ENCODE measurements around the gene NBPF11.
"Not testable (repeated sequence)": the region's sequence is repeated elsewhere in the genome, so short reads cannot be mapped to it uniquely, and the experiment has no call there.

NBPF11 gene

GRCh38 chr1:148122341-148122740 is 29.7 kb downstream of the NBPF11 start:
- not testable (repeated sequence) for H3K27ac ChIP-seq

GRCh38 chr1:148120395-148120794 is 31.7 kb downstream of the NBPF11 start:
- not testable (repeated sequence) for H3K27ac ChIP-seq
- TF ChIP-seq CTCF (IDR thresholded peaks at IDR 0.05): peak; percentile 20

GRCh38 chr1:148095732-148096131 is 56.3 kb downstream of the NBPF11 start:
- not testable (repeated sequence) for H3K27ac ChIP-seq

- not testable (repeated sequence) for H3K27ac ChIP-seq
Measured at GRCh38 chr1:148086196-148086595, 65.9 kb downstream of the NBPF11 start.

GRCh38 chr1:148081205-148081604 is 70.9 kb downstream of the NBPF11 start:
- H3K27ac ChIP-seq: not testable (repeated sequence)

- not testable (repeated sequence) for H3K27ac ChIP-seq
Measured at GRCh38 chr1:148078632-148079519, 73.2 kb downstream of the NBPF11 start.

- not testable (repeated sequence) for H3K27ac ChIP-seq
Measured at GRCh38 chr1:148078090-148078489, 74.0 kb downstream of the NBPF11 start.

GRCh38 chr1:148077458-148077857 is 74.6 kb downstream of the NBPF11 start:
- not testable (repeated sequence) for H3K27ac ChIP-seq

- H3K27ac ChIP-seq: not testable (repeated sequence)
Measured at GRCh38 chr1:148073392-148073791, 78.7 kb downstream of the NBPF11 start.

- H3K27ac ChIP-seq: not testable (repeated sequence)
Measured at GRCh38 chr1:148068606-148069005, 83.5 kb downstream of the NBPF11 start.

GRCh38 chr1:148068201-148068600 is 83.9 kb downstream of the NBPF11 start:
- not testable (repeated sequence) for H3K27ac ChIP-seq

GRCh38 chr1:148060294-148060701 is 91.8 kb downstream of the NBPF11 start:
- H3K27ac ChIP-seq: not testable (repeated sequence)

- not testable (repeated sequence) for H3K27ac ChIP-seq
Measured at GRCh38 chr1:148057384-148057783, 94.7 kb downstream of the NBPF11 start.

Data from 22Rv1 (cell line).